ENCODE results near the gene XPO1.

DNA sequence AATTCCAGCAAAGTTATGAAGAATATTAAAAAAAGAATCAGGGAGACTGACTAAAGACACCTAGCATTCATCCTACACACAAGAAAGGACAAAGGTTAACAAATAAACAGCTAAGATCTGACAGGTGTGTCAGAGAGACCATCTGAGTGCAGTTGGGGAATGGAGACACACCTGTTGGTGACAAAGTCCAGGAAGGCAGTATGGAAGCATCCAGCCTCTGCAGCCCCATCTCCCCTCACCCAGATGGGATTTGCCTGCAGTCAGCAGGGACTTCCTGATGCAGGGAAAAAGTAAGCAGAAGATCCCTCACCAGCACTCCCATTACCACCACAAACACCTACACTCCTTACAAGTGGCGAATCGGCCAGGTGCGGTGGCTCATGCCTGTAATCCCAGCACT, 105.2 kb downstream of the XPO1 start:
- TF ChIP-seq POLR2AphosphoS5 (IDR thresholded peaks at IDR 0.05), result no peak
- TF ChIP-seq, protein P1, sequence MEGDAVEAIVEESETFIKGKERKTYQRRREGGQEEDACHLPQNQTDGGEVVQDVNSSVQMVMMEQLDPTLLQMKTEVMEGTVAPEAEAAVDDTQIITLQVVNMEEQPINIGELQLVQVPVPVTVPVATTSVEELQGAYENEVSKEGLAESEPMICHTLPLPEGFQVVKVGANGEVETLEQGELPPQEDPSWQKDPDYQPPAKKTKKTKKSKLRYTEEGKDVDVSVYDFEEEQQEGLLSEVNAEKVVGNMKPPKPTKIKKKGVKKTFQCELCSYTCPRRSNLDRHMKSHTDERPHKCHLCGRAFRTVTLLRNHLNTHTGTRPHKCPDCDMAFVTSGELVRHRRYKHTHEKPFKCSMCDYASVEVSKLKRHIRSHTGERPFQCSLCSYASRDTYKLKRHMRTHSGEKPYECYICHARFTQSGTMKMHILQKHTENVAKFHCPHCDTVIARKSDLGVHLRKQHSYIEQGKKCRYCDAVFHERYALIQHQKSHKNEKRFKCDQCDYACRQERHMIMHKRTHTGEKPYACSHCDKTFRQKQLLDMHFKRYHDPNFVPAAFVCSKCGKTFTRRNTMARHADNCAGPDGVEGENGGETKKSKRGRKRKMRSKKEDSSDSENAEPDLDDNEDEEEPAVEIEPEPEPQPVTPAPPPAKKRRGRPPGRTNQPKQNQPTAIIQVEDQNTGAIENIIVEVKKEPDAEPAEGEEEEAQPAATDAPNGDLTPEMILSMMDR (IDR thresholded peaks at IDR 0.05), result no peak
- no peak for TF ChIP-seq POLR2A (IDR thresholded peaks at IDR 0.05)
- TF ChIP-seq EP300 (IDR thresholded peaks at IDR 0.05), result no peak

Data from upper lobe of left lung (tissue), 4 donors.